ENCODE measurements around the gene ZBTB44.

The ZBTB44 gene

DNA sequence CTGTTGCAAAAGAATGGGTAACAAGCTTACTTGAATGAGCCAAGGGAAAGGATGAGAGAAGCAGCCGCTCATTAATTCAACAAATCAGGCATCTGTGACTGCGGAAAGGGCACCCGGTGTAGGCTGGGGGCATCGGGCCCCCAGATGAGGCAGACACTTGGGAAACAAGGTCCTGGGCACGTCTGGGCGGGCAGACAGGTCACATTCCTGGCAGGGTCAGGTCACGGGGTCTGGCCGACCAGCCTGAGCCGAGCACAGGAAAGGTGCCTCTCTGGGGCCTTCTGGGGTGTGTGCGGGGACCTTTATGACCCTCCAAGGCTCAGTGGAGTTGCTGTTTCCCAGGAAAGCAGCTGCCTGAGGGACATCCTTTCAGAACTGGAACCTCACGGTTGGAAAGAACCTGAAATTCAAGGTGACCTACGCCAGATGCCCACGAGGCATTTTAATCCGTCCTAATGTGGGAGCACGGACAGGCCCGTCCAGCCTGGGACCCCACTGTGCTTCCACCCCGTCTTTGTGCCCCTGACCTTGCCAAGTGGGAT, 98.1 kb downstream of the ZBTB44 start:
- H3K27me3 ChIP-seq (ENCODE audit: insufficient read depth, low read length, poor library complexity, severe bottlenecking) = no peaks in the 10 kb centered on the region
- H3K9me3 ChIP-seq (ENCODE audit: insufficient read depth, low read depth, low read length) = no peaks in the 10 kb centered on the region
- no peaks in the 10 kb centered on the region for H3K79me2 ChIP-seq (ENCODE audit: insufficient read depth, low read length)
- no peaks in the 10 kb centered on the region for H3K4me1 ChIP-seq (ENCODE audit: insufficient read depth, low read length, poor library complexity, severe bottlenecking)
- H3K9me2 ChIP-seq (replicated peaks; ENCODE audit: low read depth, low read length) = no peaks in the 10 kb centered on the region
- no peak overlapping the region for H2AFZ ChIP-seq (ENCODE audit: low read length)
- no peak overlapping the region for H3K4me3 ChIP-seq (ENCODE audit: low read length, poor library complexity, severe bottlenecking)
- H3K36me3 ChIP-seq (ENCODE audit: insufficient read depth, low read length) = no peaks in the 10 kb centered on the region
- no peaks in the 10 kb centered on the region for H3F3A ChIP-seq (ENCODE audit: low read depth)
- no peak for TF ChIP-seq EZH2phosphoT487 (IDR thresholded peaks at IDR 0.05; ENCODE audit: borderline replicate concordance)
- no peak for TF ChIP-seq CTCF (conservative IDR thresholded peaks at IDR 0.05; ENCODE audit: low read length)
- no peak overlapping the region for H3K9ac ChIP-seq (ENCODE audit: low read depth, low read length, poor library complexity, severe bottlenecking)
- H3K4me2 ChIP-seq (ENCODE audit: low read depth, low read length, poor library complexity, severe bottlenecking) = no peak overlapping the region
- no peaks in the 10 kb centered on the region for H4K20me1 ChIP-seq (ENCODE audit: insufficient read depth, low read length, poor library complexity, severe bottlenecking)

GRCh38 chr11:130216221-130216550, 98.5 kb downstream of the ZBTB44 start:
- H3K4me1 ChIP-seq (ENCODE audit: insufficient read depth, low read length, poor library complexity, severe bottlenecking) = no peaks in the 10 kb centered on the region
- TF ChIP-seq CTCF (conservative IDR thresholded peaks at IDR 0.05; ENCODE audit: low read length) (no peak), EZH2phosphoT487 (IDR thresholded peaks at IDR 0.05; ENCODE audit: borderline replicate concordance) (no peak)

DNA sequence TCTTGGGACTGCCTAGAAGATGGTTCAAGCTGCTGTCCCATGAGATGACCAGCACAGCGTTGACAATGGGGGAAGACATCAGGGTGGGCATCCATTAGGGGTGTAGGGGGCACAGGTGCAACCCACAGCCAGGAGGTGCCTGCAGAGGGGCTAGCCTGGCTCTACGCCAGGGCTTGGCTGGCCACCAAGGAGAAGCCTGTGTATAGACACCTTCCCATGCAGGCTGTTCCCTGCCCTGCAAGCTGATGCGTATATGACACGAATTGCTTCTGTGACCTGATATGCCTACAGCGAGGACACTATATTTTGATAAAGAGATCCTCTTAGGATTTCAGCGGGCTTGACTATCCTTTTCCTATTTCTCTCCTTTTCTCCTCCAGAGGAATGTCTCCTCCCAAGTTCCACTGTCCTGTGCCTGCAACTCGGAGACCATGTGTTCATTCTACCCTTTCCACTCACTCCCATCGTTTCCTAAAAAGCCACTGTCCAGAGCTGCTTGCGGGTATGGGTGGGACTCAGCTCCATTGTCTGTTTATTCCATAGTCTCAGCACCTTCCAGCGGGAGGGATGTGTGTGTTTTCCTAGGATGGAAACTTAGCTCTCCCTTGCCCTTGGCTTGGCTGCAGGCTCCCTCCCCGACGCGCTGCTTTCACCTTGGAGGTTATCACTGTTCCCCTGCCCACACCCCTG, 99.0 kb downstream of the ZBTB44 start:
- Histone ChIP-seq H3K4me3 (ENCODE audit: low read length, poor library complexity, severe bottlenecking) (no peak overlapping the region), H3K9ac (ENCODE audit: low read depth, low read length, poor library complexity, severe bottlenecking) (no peak overlapping the region), H3K4me1 (ENCODE audit: insufficient read depth, low read length, poor library complexity, severe bottlenecking) (no peaks in the 10 kb centered on the region), H3K79me2 (ENCODE audit: insufficient read depth, low read length) (no peaks in the 10 kb centered on the region), H3K9me2 (replicated peaks; ENCODE audit: low read depth, low read length) (no peaks in the 10 kb centered on the region), H3K9me3 (ENCODE audit: insufficient read depth, low read depth, low read length) (no peaks in the 10 kb centered on the region), H3K4me2 (ENCODE audit: low read depth, low read length, poor library complexity, severe bottlenecking) (no peak overlapping the region), H2AFZ (ENCODE audit: low read length) (no peak overlapping the region), H4K20me1 (ENCODE audit: insufficient read depth, low read length, poor library complexity, severe bottlenecking) (no peaks in the 10 kb centered on the region), H3K36me3 (ENCODE audit: insufficient read depth, low read length) (no peaks in the 10 kb centered on the region), H3F3A (ENCODE audit: low read depth) (no peaks in the 10 kb centered on the region), H3K27me3 (ENCODE audit: insufficient read depth, low read length, poor library complexity, severe bottlenecking) (no peaks in the 10 kb centered on the region)
- TF ChIP-seq CTCF (conservative IDR thresholded peaks at IDR 0.05; ENCODE audit: low read length) (no peak), EZH2phosphoT487 (IDR thresholded peaks at IDR 0.05; ENCODE audit: borderline replicate concordance) (no peak)

More at GRCh38 chr11:130216221-130216550, 98.5 kb downstream of the ZBTB44 start:
- H2AFZ ChIP-seq (ENCODE audit: low read length) = no peak overlapping the region
- H4K20me1 ChIP-seq (ENCODE audit: insufficient read depth, low read length, poor library complexity, severe bottlenecking) = no peaks in the 10 kb centered on the region
- H3K9me2 ChIP-seq (replicated peaks; ENCODE audit: low read depth, low read length) = no peaks in the 10 kb centered on the region
- H3K4me3 ChIP-seq (ENCODE audit: low read length, poor library complexity, severe bottlenecking) = no peak overlapping the region
- H3K9ac ChIP-seq (ENCODE audit: low read depth, low read length, poor library complexity, severe bottlenecking) = no peak overlapping the region
- H3K9me3 ChIP-seq (ENCODE audit: insufficient read depth, low read depth, low read length) = no peaks in the 10 kb centered on the region
- no peaks in the 10 kb centered on the region for H3K27me3 ChIP-seq (ENCODE audit: insufficient read depth, low read length, poor library complexity, severe bottlenecking)
- H3F3A ChIP-seq (ENCODE audit: low read depth) = no peaks in the 10 kb centered on the region
- no peak overlapping the region for H3K4me2 ChIP-seq (ENCODE audit: low read depth, low read length, poor library complexity, severe bottlenecking)
- no peaks in the 10 kb centered on the region for H3K36me3 ChIP-seq (ENCODE audit: insufficient read depth, low read length)
- no peaks in the 10 kb centered on the region for H3K79me2 ChIP-seq (ENCODE audit: insufficient read depth, low read length)
